LNCaP clone FGC (cell line): ENCODE data around the gene TCERG1.

Source experiments
- DNase-seq: peaks from one replicate; pipeline ENCODE4 v3.0.0-alpha.2; 2011; ENCODE audit warnings: low read depth
- H3K4me3 ChIP-seq: 2 replicates; pipeline ENCODE4 v1.5.1; 2011; ENCODE audit warnings: mild to moderate bottlenecking, low read depth, low read length, control low read depth
- TF ChIP-seq, protein P1 (sequence below): IDR thresholded peaks from 2 replicates; pipeline ENCODE4 v1.5.1; 2012; ENCODE audit warnings: mild to moderate bottlenecking; ENCODE audit not compliant: control insufficient read depth, insufficient read depth; ENCODE audit errors: extremely low read depth

TCERG1 gene

DNA sequence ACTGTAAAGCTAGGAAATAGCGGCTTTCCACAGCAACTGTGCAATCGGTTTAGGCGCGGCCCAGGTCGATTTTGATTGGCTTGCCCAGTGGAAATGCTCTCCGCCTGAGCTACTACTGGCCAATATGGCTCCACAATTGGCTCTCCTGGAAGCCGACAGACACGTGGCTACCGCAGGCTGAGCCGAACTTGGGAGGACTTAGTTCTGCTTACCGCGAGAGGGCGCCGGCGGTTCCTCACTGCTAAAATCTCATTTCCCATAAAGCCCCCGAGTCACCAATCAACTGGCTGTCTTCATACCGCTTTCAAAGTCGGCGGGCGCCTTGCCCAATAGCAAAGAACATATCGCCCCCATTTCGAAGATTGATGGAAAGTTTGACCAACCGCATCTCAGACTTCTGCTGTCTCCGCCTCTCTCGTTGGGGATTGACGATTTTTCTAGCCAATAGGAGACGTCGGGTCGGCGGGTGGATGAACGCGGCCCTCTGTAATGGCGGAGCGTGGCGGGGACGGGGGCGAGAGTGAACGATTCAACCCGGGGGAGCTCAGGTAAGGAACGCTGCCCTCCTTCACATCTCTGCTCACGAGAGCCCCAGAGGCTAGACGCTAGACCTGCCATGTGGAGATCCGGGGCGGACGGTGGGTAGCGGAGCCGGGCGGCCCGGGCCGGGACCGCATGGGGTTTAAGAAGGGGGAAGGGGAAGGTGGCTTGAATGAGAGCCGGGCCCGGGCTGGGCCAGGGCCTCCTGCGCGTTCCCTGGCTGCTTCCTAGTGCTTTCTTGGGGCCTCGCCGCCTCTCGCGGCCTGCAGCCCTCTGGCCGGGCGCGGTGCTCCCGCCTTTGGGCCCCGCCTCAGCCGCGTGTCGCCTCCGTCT lies at the start of gene TCERG1:
TCERG1 (plus strand) TSS at position 473 of the 873 bp plus-strand sequence; CDS start at position 490, 17 bp downstream.
- DNase-seq, result peak; percentile 100
- TF ChIP-seq, protein P1, sequence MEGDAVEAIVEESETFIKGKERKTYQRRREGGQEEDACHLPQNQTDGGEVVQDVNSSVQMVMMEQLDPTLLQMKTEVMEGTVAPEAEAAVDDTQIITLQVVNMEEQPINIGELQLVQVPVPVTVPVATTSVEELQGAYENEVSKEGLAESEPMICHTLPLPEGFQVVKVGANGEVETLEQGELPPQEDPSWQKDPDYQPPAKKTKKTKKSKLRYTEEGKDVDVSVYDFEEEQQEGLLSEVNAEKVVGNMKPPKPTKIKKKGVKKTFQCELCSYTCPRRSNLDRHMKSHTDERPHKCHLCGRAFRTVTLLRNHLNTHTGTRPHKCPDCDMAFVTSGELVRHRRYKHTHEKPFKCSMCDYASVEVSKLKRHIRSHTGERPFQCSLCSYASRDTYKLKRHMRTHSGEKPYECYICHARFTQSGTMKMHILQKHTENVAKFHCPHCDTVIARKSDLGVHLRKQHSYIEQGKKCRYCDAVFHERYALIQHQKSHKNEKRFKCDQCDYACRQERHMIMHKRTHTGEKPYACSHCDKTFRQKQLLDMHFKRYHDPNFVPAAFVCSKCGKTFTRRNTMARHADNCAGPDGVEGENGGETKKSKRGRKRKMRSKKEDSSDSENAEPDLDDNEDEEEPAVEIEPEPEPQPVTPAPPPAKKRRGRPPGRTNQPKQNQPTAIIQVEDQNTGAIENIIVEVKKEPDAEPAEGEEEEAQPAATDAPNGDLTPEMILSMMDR, result peak; percentile 80
- H3K4me3 ChIP-seq, result peak within 1 kb of the TSS; percentile 98

DNA sequence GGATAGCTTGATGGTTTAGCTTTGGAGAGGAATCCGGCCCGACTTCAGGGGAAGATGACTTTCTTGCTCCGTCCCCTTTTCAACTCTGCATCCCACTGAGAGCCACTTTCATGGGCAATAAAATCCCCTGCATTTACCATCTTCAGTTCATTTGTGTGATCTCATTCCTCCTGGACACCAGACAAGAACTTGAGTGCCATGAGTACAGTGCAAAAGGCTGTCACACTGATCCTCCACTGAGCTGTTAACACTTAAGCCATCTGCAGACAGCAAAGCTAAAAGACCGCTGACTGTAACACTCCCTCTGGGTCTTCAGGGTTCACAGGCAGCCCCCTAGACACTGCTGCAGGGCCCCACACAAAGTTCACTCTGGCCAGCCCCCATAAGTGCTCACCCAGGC lies 48.3 kb upstream of the TCERG1 start:
- TF ChIP-seq, protein P1, result no peak
- no peak overlapping the region for H3K4me3 ChIP-seq
- no peak for DNase-seq

DNA sequence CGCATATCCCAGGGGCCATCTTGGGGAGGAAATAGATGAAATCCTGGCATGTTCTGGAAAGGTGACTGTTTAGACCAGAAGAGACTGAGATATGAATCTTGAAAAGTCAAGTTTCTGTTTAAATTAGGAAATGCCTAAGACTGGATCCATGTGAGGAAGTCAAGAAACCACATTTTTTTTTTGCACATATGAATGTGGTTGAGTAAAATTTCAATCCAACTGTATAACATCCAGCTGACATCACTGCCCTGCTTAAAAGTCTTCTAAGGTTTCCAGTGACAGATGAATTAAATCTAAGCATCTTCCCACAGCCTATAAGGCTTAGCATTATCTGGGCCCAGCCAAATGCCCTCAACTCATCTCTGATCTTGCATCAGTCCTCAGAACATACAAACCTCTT lies 47.7 kb upstream of the TCERG1 start:
- no peak overlapping the region for H3K4me3 ChIP-seq
- TF ChIP-seq, protein P1, result no peak
- no peak for DNase-seq

DNA sequence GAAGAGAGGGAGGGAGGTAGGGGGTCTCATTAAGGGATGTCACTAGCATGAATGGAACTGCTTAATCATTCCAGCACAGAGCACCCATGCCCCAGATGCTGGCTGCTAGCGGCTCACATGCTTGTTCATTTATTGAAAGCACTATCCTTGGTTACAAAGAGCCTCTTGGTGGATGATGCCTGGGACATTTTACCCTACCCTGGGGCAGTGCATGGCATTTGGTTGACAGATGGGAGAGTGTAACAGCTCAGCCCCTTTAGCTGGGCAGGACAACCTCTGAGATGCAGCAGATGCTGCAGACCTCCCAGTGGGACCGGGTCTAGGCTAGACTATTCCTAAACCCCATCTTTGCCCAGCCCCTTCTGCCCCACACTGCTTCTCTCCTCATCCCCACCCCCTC lies 46.9 kb upstream of the TCERG1 start:
- H3K4me3 ChIP-seq, result no peak overlapping the region
- TF ChIP-seq, protein P1, result no peak
- no peak for DNase-seq

DNA sequence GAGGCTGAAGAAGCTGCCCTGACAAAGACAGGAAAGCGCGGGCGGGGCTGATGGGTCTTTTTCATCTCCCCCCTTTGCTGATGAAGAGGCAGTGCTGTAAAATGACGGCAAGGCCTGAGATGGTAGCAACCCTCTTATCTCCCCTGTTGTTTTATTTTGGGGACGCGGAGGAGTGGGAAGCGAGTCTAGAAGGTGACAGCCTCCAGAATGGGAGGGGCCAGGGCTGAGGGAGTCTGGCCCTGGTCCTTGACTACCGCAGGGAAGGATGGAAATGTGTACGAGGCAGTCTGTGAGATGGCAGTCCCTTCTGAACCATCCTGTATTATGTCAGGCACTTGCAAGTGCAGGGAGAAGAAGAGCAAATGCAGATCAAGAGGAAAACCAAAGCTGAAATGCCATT lies 46.1 kb upstream of the TCERG1 start:
- TF ChIP-seq, protein P1, result no peak
- no peak for DNase-seq
- H3K4me3 ChIP-seq, result no peak overlapping the region

DNA sequence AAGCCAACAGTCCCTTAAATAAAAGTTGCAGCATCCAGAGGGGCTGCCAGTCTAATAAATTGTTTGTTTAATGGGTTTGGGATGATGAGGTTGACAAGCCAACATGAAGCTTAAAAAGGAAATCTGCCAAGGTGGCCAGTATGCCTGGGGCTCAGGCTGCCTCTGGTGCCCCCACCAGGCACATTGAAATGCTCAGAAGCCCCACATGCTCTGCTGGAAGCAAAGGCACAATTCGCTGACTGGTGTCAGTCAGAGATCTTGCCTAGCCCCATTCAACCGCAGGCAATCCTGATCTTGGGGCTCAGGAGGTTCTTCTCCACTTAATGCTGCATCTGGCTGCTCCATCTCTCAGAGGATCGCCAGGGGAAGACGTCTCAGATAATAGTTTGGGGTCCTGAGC lies 44.2 kb upstream of the TCERG1 start:
- TF ChIP-seq, protein P1, result no peak
- no peak for DNase-seq
- no peak overlapping the region for H3K4me3 ChIP-seq
